ENCODE data around the gene DBF4.

GRCh38 chr7:87944547-87944946 is 68.3 kb downstream of the DBF4 start:
- TF ChIP-seq CTCF (conservative IDR thresholded peaks at IDR 0.05; ENCODE audit: low read length) = no peak
- TF ChIP-seq EZH2phosphoT487 (IDR thresholded peaks at IDR 0.05; ENCODE audit: borderline replicate concordance) = no peak
